H1 (cell line): ENCODE measurements around the gene NEK11. TPM values are rescaled to one million over a fixed set of nuclear protein-coding genes. Genes with fewer than 3 reads are reported as not detected.

Source experiments
- CTCF ChIA-PET: fragments of 300-600 bp; sonication (Branson Sonifier 250); formaldehyde crosslinking; loops from one replicate; lab custom pipeline; 2021; ENCODE audit not compliant: partially characterized antibody; lab: Charles Lee
- POLR2A ChIA-PET: fragments of 300-600 bp; sonication (Branson Sonifier 250); formaldehyde crosslinking; loops from one replicate; lab custom pipeline; 2021; ENCODE audit warnings: inconsistent platforms; ENCODE audit not compliant: partially characterized antibody; lab: Charles Lee
- DNase-seq, 2 experiments: peaks; one replicate each; pipeline versions ENCODE4 v3.0.0 to v3.0.0-alpha.2; 2010 to 2022; ENCODE audit warnings: low spot score in 2 of 2, low read depth in 1 of 2, mixed read lengths in 1 of 2
- FAIRE-seq: peaks from 2 replicates; lab custom pipeline; 2011; peaks lifted over from hg19 to GRCh38; lab: Jason Lieb, UNC
- H2AFZ ChIP-seq: 2 replicates; pipeline ENCODE4 v1.8.1; 2012; ENCODE audit warnings: low read length, inconsistent platforms
- H2AK5ac ChIP-seq: 2 replicates; pipeline ENCODE4 v1.6.1; 2013; ENCODE audit warnings: low read depth, low read length
- H2BK120ac ChIP-seq: replicated peaks from 2 replicates; pipeline ENCODE3; 2013; ENCODE audit warnings: low read depth, low read length, inconsistent platforms
- H2BK12ac ChIP-seq: 2 replicates; pipeline ENCODE4 v1.6.1; 2013; ENCODE audit warnings: low read depth, low read length
- H2BK15ac ChIP-seq: 2 replicates; pipeline ENCODE4 v1.6.1; 2013; ENCODE audit warnings: low read length
- H2BK20ac ChIP-seq: 2 replicates; pipeline ENCODE4 v1.6.1; 2013; ENCODE audit warnings: low read length
- H2BK5ac ChIP-seq: 2 replicates; pipeline ENCODE4 v1.6.1; 2013; ENCODE audit warnings: low read depth, low read length
- H3K14ac ChIP-seq: 2 replicates; pipeline ENCODE4 v1.6.1; 2013; ENCODE audit warnings: inconsistent platforms; ENCODE audit not compliant: insufficient read length
- H3K18ac ChIP-seq: 2 replicates; pipeline ENCODE4 v1.6.1; 2013; ENCODE audit warnings: low read length; ENCODE audit errors: extremely low read depth
- H3K23ac ChIP-seq: 2 replicates; pipeline ENCODE4 v1.6.1; 2013; ENCODE audit warnings: inconsistent platforms; ENCODE audit not compliant: insufficient read length
- H3K23me2 ChIP-seq: 2 replicates; pipeline ENCODE4 v1.6.1; 2013; ENCODE audit warnings: low read depth, low read length
- H3K27ac ChIP-seq: 2 replicates; pipeline ENCODE4 v1.6.1; 2011; ENCODE audit warnings: low read depth, low read length, inconsistent platforms
- H3K27me3 ChIP-seq, 4 experiments: replicated peaks in 1 of 4; 1 replicate in 1 of 4; 2 replicates in 3 of 4; pipeline versions ENCODE4 v1.6.1 to v1.8.1; 2011 to 2013; ENCODE audit warnings: low read length in 3 of 4, mild to moderate bottlenecking in 3 of 4, inconsistent platforms in 2 of 4, mixed read lengths in 2 of 4, moderate library complexity in 1 of 4; ENCODE audit not compliant: control insufficient read depth in 3 of 4, insufficient read depth in 3 of 4; ENCODE audit errors: extremely low read depth in 1 of 4
- H3K36me3 ChIP-seq, 4 experiments: 2 replicates each; pipeline versions ENCODE4 v1.6.1 to v1.8.1; 2011 to 2013; ENCODE audit warnings: mild to moderate bottlenecking in 4 of 4, low read length in 3 of 4, moderate library complexity in 2 of 4, control low read depth in 1 of 4, inconsistent platforms in 1 of 4; ENCODE audit not compliant: insufficient read depth in 4 of 4, control insufficient read depth in 2 of 4
- H3K4ac ChIP-seq: replicated peaks from 2 replicates; pipeline ENCODE3; 2013; ENCODE audit warnings: low read length, low read depth, mixed read lengths, inconsistent platforms; ENCODE audit not compliant: insufficient read length
- H3K4me1 ChIP-seq, 4 experiments: replicated peaks in 1 of 4; 1 replicate in 1 of 4; 2 replicates in 3 of 4; pipeline versions ENCODE4 v1.6.1 to v1.8.1; 2011 to 2013; ENCODE audit warnings: low read length in 3 of 4, inconsistent platforms in 2 of 4, mixed read lengths in 1 of 4; ENCODE audit not compliant: insufficient read depth in 4 of 4, control insufficient read depth in 3 of 4
- H3K4me2 ChIP-seq, 2 experiments: 2 replicates each; pipeline versions ENCODE4 v1.6.1 to v1.8.1; 2011 to 2013; ENCODE audit warnings: low read depth in 2 of 2, low read length in 2 of 2, control low read depth in 1 of 2, inconsistent platforms in 1 of 2, mild to moderate bottlenecking in 1 of 2; ENCODE audit not compliant: insufficient read depth in 1 of 2
- H3K4me3 ChIP-seq, 4 experiments: fragments of 200-600, 300-600 bp in 1 of 4; sonication (generic), shearing (Covaris generic), sonication (Bioruptor Twin) in 1 of 4; 2 replicates each; pipeline versions ENCODE4 v1.5.1 to v1.8.1; 2011 to 2016; ENCODE audit warnings: low read length in 4 of 4, low read depth in 3 of 4, control low read depth in 2 of 4, inconsistent platforms in 2 of 4, mild to moderate bottlenecking in 2 of 4, mixed read lengths in 1 of 4, moderate library complexity in 1 of 4; ENCODE audit not compliant: insufficient read depth in 2 of 4; ENCODE audit errors: extremely low read depth in 1 of 4
- H3K56ac ChIP-seq: replicated peaks from 2 replicates; pipeline ENCODE3; 2013; ENCODE audit warnings: low read depth, mild to moderate bottlenecking, mixed read lengths, low read length, inconsistent platforms; ENCODE audit not compliant: insufficient read length
- H3K79me1 ChIP-seq: 2 replicates; pipeline ENCODE4 v1.6.1; 2013; ENCODE audit warnings: low read depth, low read length, control low read depth
- H3K79me2 ChIP-seq, 2 experiments: 2 replicates each; pipeline versions ENCODE4 v1.6.1 to v1.8.1; 2012 to 2013; ENCODE audit warnings: low read length in 2 of 2, mild to moderate bottlenecking in 2 of 2, inconsistent platforms in 1 of 2; ENCODE audit not compliant: insufficient read depth in 2 of 2, control insufficient read depth in 1 of 2
- H3K9ac ChIP-seq, 4 experiments: replicated peaks in 1 of 4; 1 replicate in 1 of 4; 2 replicates in 3 of 4; pipeline versions ENCODE4 v1.6.1 to v1.8.1; 2011 to 2013; ENCODE audit warnings: low read depth in 3 of 4, low read length in 3 of 4, control low read depth in 2 of 4, mild to moderate bottlenecking in 2 of 4, moderate library complexity in 2 of 4, inconsistent platforms in 1 of 4; ENCODE audit errors: extremely low read depth in 1 of 4
- H3K9me3 ChIP-seq, 2 experiments: 2 replicates each; pipeline versions ENCODE4 v1.6.1 to v1.8.1; 2012 to 2013; ENCODE audit warnings: mild to moderate bottlenecking in 2 of 2, moderate library complexity in 2 of 2, control low read depth in 1 of 2, inconsistent platforms in 1 of 2, low read depth in 1 of 2, low read length in 1 of 2, mixed read lengths in 1 of 2; ENCODE audit not compliant: insufficient read depth in 2 of 2
- H4K20me1 ChIP-seq, 2 experiments: replicated peaks in 1 of 2; 2 replicates each; pipeline versions ENCODE3 to v1.8.1; 2011 to 2013; ENCODE audit warnings: inconsistent platforms in 2 of 2, low read length in 2 of 2, mild to moderate bottlenecking in 1 of 2; ENCODE audit not compliant: insufficient read depth in 2 of 2, control insufficient read depth in 1 of 2
- H4K5ac ChIP-seq: 2 replicates; pipeline ENCODE4 v1.6.1; 2013; ENCODE audit warnings: low read length, low read depth, mixed read lengths, inconsistent platforms; ENCODE audit not compliant: insufficient read length
- H4K8ac ChIP-seq: 2 replicates; pipeline ENCODE4 v1.8.0; 2013; ENCODE audit warnings: mild to moderate bottlenecking, moderate library complexity, low read length, inconsistent platforms; ENCODE audit not compliant: insufficient read depth; ENCODE audit errors: extremely low read depth
- H4K91ac ChIP-seq: replicated peaks from 2 replicates; pipeline ENCODE3; 2013; ENCODE audit warnings: low read length, mixed read lengths, inconsistent platforms; ENCODE audit not compliant: insufficient read length
- ASH2L ChIP-seq: fragments of 200-600, 300-600 bp; sonication (generic); IDR thresholded peaks from one replicate; pipeline ENCODE4 v1.7.1; 2017; ENCODE audit warnings: low read length
- CTCF ChIP-seq, 3 experiments: IDR thresholded peaks; 1 replicate in 2 of 3; 2 replicates in 1 of 3; pipeline versions ENCODE4 v1.5.1 to v1.6.1; 2011; ENCODE audit warnings: low read length in 3 of 3, mild to moderate bottlenecking in 3 of 3, inconsistent platforms in 2 of 3, low read depth in 1 of 3, moderate library complexity in 1 of 3; ENCODE audit not compliant: insufficient read depth in 1 of 3; ENCODE audit errors: control extremely low read depth in 1 of 3
- GABPA ChIP-seq: IDR thresholded peaks from 2 replicates; pipeline ENCODE4 v1.6.1; 2011; ENCODE audit warnings: mild to moderate bottlenecking, low read length, moderate library complexity, borderline replicate concordance; ENCODE audit not compliant: insufficient read depth
- PHF8 ChIP-seq: fragments of 200-600 bp; sonication (generic); conservative IDR thresholded peaks from 2 replicates; pipeline ENCODE4 v1.7.1; 2012; ENCODE audit warnings: low read depth, mild to moderate bottlenecking, inconsistent platforms, low read length, moderate library complexity
- SP2 ChIP-seq: IDR thresholded peaks from 2 replicates; pipeline ENCODE4 v1.6.1; 2012; ENCODE audit warnings: mild to moderate bottlenecking, low read length, inconsistent platforms
- TAF1 ChIP-seq: IDR thresholded peaks from 2 replicates; pipeline ENCODE4 v1.6.1; 2011; ENCODE audit warnings: mild to moderate bottlenecking, low read depth, low read length
- WGBS, 2 experiments: shearing (Covaris generic) in 1 of 2; methylation state at CpG; one replicate each; pipeline versions ENCODE4 v1.1.6 to v1.1.7; 2013 to 2015; ENCODE audit warnings: low lambda C conversion rate in 2 of 2, mixed read lengths in 2 of 2, inconsistent platforms in 1 of 2, low coverage in 1 of 2, missing lambda C conversion rate in 1 of 2; ENCODE audit not compliant: insufficient replicate concordance in 2 of 2, insufficient coverage in 1 of 2, insufficient read length in 1 of 2; ENCODE audit errors: extremely low coverage in 1 of 2, missing lambda C conversion rate in 1 of 2; 5-methylcytosine and 5-hydroxymethylcytosine counted together
- polyA plus RNA-seq, 7 experiments: library from polyadenylated mRNA; depleted of rRNA in 3 of 7; stranded (reverse) in 5 of 7; unstranded in 2 of 7; fragments of >200 nt in 5 of 7; fragments of 200-250 nt in 2 of 7; gene quantifications; 1 replicate in 5 of 7; 2 replicates in 1 of 7; 4 replicates in 1 of 7; pipeline versions ENCODE4 v1.2.1 to v1.2.3, GENCODE V29; 2011 to 2013; ENCODE audit warnings: missing spikeins in 2 of 7, mixed read lengths in 2 of 7
- total RNA-seq: library from RNA; stranded (reverse); fragmentation: NEBNext Ultra II Directional; extraction: Animal tissue kit (Norgen Biotek cat#: 25700); gene quantifications from 2 replicates; pipeline ENCODE4 v1.2.1, GENCODE V29; 2021
- TF ChIP-seq, protein P1 (sequence below): IDR thresholded peaks from 2 replicates; pipeline ENCODE4 v1.6.1; 2011; ENCODE audit warnings: low read depth, mild to moderate bottlenecking, low read length; ENCODE audit not compliant: insufficient read depth

Gene NEK11
- total and polyA plus RNA-seq, 2 of the 8 experiments (the other 6 are each of a cell fraction or from before 2014, with no cell fraction given), result 0.60 TPM; not detected in 1

GRCh38 chr3:131228522-131228921 is 201.8 kb downstream of the NEK11 start:
- TF ChIP-seq SP2 (no peak), GABPA (no peak), CTCF (IDR thresholded peaks at IDR 0.05; ENCODE audit: control extremely low read depth in 1 of 3, insufficient read depth in 1 of 3, low read depth in 1 of 3, low read length in 3 of 3) (no peak), PHF8 (no peak), TAF1 (no peak), ASH2L (no peak)
- TF ChIP-seq, protein P1, sequence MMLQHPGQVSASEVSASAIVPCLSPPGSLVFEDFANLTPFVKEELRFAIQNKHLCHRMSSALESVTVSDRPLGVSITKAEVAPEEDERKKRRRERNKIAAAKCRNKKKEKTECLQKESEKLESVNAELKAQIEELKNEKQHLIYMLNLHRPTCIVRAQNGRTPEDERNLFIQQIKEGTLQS, result no peak
- no peak overlapping the region for H2BK5ac ChIP-seq
- H3K79me1 ChIP-seq, result no peaks in the 10 kb centered on the region
- H4K91ac ChIP-seq, result no peak overlapping the region
- WGBS, 2 experiments, result 87% methylated on average over 3 of the region's 3 CpGs; no CpG with 5 or more reads in 1 of the 2 experiments
- no peak overlapping the region for H3K4me2 ChIP-seq
- no peaks in the 10 kb centered on the region for H3K36me3 ChIP-seq
- no peak overlapping the region for H2BK12ac ChIP-seq
- no peak overlapping the region for H2BK20ac ChIP-seq
- no peak overlapping the region for H3K14ac ChIP-seq
- H3K9me3 ChIP-seq, result no peaks in the 10 kb centered on the region
- no peak overlapping the region for H3K23ac ChIP-seq
- POLR2A ChIA-PET, result no interaction called here
- H3K23me2 ChIP-seq, result no peaks in the 10 kb centered on the region
- no peaks in the 10 kb centered on the region for H3K27me3 ChIP-seq
- no peak overlapping the region for H2BK15ac ChIP-seq
- H4K5ac ChIP-seq, result no peak overlapping the region
- no peaks in the 10 kb centered on the region for H4K20me1 ChIP-seq
- no peak for DNase-seq
- CTCF ChIA-PET, result interaction anchor here (1.0 to 1.5 kb wide), 2 partner anchors 76 to 982 kb away, joined by 3 read pairs; no protein-coding TSS in a partner anchor
- H3K18ac ChIP-seq, result no peak overlapping the region
- no peak for FAIRE-seq
- H2AK5ac ChIP-seq, result no peak overlapping the region
- no peak overlapping the region for H2BK120ac ChIP-seq
- H3K4ac ChIP-seq, result no peak overlapping the region
- no peak overlapping the region for H4K8ac ChIP-seq
- no peak overlapping the region for H3K27ac ChIP-seq
- no peak overlapping the region for H2AFZ ChIP-seq
- H3K9ac ChIP-seq, result no peak overlapping the region
- H3K79me2 ChIP-seq, result no peaks in the 10 kb centered on the region
- no peak overlapping the region for H3K4me3 ChIP-seq
- H3K4me1 ChIP-seq, result no peaks in the 10 kb centered on the region
- no peak overlapping the region for H3K56ac ChIP-seq
